Calu3 (cell line): Measurements from ENCODE around the gene PTPRE. TPM values are rescaled to one million over a fixed set of nuclear protein-coding genes. Genes with fewer than 3 reads are reported as not detected.

ENCODE experiments used
- BruUV-seq: library from RNA; stranded (reverse); fragments of 400-500 nt; replicated peaks from 2 replicates; lab custom pipeline; 2021; lab: Mats Ljungman, UMichigan
- CTCF ChIA-PET: fragments of 300-600 bp; sonication (Branson Sonifier 250); formaldehyde crosslinking; loops from one replicate; lab custom pipeline; 2022; ENCODE audit warnings: antibody characterized with exemption; lab: Charles Lee
- DNase-seq: peaks from one replicate; pipeline ENCODE4 v3.0.0; 2022
- H3K27ac Mint-ChIP-seq: one replicate; pipeline ENCODE4 v1.8.0; 2022; ENCODE audit warnings: mixed read lengths; ENCODE audit not compliant: unreplicated experiment
- H3K27me3 Mint-ChIP-seq: one replicate; pipeline ENCODE4 v1.8.0; 2022; ENCODE audit warnings: mixed read lengths; ENCODE audit not compliant: unreplicated experiment
- H3K36me3 Mint-ChIP-seq: one replicate; pipeline ENCODE4 v1.8.0; 2022; ENCODE audit warnings: mild to moderate bottlenecking, moderate library complexity, mixed read lengths; ENCODE audit not compliant: insufficient read depth, unreplicated experiment
- H3K4me1 Mint-ChIP-seq: one replicate; pipeline ENCODE4 v1.8.0; 2022; ENCODE audit warnings: mild to moderate bottlenecking, low read depth, mixed read lengths; ENCODE audit not compliant: unreplicated experiment
- H3K4me3 Mint-ChIP-seq: one replicate; pipeline ENCODE4 v1.8.0; 2022; ENCODE audit warnings: mild to moderate bottlenecking, low read depth, moderate library complexity, mixed read lengths; ENCODE audit not compliant: unreplicated experiment
- H3K9me3 Mint-ChIP-seq: one replicate; pipeline ENCODE4 v1.8.0; 2022; ENCODE audit warnings: low read depth, mixed read lengths; ENCODE audit not compliant: unreplicated experiment
- CTCF ChIP-seq: fragments of 200-600 bp; IDR thresholded peaks from one replicate; pipeline ENCODE4 v1.8.0; 2022; ENCODE audit warnings: antibody characterized with exemption; ENCODE audit not compliant: unreplicated experiment
- intact Hi-C: fragments of 100-400 bp; cut with micrococcal nuclease; formaldehyde crosslinking; loops from one replicate; pipeline ENCODE4 v1.10.0; 2022; ENCODE audit not compliant: unreplicated experiment
- total RNA-seq: library from RNA; stranded (reverse); gene quantifications from 2 replicates; pipeline ENCODE4 v1.2.3, GENCODE V29; 2022

The PTPRE gene
- total RNA-seq, 1 experiment from 2014 or later = 7.6 TPM

DNA sequence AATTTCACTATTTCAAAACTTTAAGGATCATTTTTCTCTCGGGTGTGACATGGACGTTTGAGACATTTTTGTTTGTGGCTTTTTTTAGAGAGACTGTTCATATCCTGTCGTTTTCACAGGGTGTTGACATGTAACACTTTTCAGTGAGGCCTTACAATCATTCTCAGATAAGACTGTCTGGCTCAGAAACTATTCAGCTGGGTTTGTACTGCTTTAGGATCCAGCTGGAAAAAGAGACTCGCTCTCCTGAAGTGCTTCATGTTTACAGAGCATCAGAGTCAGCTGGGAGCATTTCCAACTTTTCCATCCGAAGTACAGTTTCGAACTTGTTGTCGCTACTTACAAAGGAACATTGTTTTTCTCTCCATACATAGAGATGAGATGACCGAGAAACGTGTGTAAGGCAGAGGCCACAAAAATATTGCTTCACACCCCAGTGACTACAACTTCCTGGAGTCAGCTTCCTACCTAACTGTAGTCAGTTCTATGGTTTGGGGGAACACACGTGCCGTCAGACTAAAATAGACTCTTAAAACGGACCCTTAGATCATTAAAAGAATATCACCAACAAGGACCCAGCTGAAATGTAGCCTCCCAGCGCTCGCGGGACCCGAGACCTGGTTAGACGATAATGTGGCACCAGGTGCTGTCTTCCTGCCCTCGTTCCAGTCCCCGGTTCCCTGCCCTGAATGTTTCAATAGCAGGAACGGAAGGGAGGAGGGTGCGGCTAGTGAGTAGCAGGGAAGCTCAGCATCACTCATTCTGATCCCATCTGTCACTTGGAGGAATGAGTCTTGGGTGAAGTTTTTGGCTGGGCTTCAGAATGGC lies 141.3 kb downstream of the PTPRE start:
- CTCF ChIA-PET = interaction anchor here (0.7 to 1.2 kb wide), 4 partner anchors 21 to 1146 kb away, joined by 3 to 7 read pairs (median 5); no protein-coding TSS in a partner anchor
- TSS peak; percentile 41 for BruUV-seq
- no peak for DNase-seq
- Mint-ChIP-seq H3K36me3 (no peaks in the 10 kb centered on the region), H3K4me3 (no peak overlapping the region), H3K27me3 (no peaks in the 10 kb centered on the region), H3K9me3 (no peaks in the 10 kb centered on the region), H3K4me1 (no peaks in the 10 kb centered on the region), H3K27ac (no peak overlapping the region)
- intact Hi-C loops = no loop called here
- no peak for TF ChIP-seq CTCF

DNA sequence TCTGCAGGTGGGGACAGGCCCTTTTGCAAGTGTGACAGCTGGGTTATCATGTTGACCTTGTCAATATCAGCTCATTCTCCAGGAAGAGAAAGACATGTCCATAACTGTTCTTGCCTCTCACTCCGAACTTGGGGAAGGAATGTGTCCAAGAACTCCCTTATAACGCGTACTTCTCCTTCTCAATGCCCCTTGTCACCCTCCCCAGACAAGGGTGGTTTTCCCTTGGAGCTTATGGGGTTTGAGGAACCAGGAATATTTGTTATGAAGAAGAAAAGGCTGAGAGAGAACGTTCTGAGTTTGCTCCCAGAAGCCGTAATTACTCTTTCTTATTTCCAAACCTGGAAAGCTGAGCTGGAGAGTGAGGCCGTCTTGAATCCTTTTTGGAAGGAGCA lies 141.9 kb downstream of the PTPRE start:
- CTCF ChIA-PET = interaction anchor here (0.9 to 1.2 kb wide), 2 partner anchors 20 to 36 kb away, joined by 6 to 7 read pairs; no protein-coding TSS in a partner anchor
- Mint-ChIP-seq H3K27ac (no peak overlapping the region), H3K36me3 (no peaks in the 10 kb centered on the region), H3K9me3 (no peaks in the 10 kb centered on the region), H3K4me3 (no peak overlapping the region), H3K27me3 (no peaks in the 10 kb centered on the region), H3K4me1 (no peaks in the 10 kb centered on the region)
- TF ChIP-seq CTCF = no peak
- intact Hi-C loops = no loop called here
- DNase-seq = no peak
- BruUV-seq = no TSS peak

DNA sequence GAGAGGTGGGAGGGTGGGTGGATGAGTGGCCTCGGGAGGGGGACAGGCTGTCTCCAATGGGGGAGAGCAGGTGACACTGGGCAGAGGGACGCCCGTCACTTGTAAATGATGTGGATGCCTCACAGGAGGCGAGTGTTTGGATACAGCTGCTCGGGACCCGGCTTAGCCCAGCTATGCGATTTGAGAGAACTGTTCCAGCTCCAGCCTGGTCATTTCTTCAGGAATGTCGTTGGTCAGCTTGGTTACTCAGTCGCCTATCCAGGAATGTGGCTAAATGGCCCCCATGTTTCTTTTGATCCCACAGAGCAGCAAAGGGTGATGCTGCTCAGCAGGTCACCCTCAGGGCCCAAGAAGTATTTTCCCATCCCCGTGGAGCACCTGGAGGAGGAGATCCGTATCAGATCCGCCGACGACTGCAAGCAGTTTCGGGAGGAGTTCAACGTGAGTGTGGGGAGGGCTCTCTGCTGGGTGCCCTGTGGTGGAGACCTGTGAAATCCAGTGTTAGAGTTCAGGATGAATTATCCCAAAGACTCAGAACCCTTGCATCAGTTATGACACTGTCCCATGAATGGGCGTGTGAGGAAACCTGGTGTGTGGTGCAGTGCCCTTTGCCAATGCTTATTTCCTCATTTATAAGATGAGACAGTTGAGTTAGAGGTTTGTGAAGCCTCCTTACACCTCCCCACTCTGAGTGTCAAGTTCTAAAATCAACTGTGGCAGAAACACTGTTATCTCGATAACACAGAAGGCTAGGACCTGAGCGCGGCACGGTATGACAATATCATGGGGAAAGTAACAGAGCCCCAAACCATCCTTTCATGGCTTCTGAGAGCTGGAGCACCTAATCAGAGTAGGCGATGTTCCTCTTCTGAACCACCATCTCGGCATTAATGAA lies 142.6 kb downstream of the PTPRE start:
- Mint-ChIP-seq H3K36me3 (no peaks in the 10 kb centered on the region), H3K9me3 (no peaks in the 10 kb centered on the region), H3K27ac (no peak overlapping the region), H3K4me3 (no peak overlapping the region), H3K4me1 (no peaks in the 10 kb centered on the region), H3K27me3 (no peaks in the 10 kb centered on the region)
- intact Hi-C loops = no loop called here
- BruUV-seq = no TSS peak
- TF ChIP-seq CTCF = no peak
- no peak for DNase-seq
- CTCF ChIA-PET = interaction anchor here (0.6 to 1.2 kb wide), 3 partner anchors 20 to 160 kb away, joined by 6 to 9 read pairs (median 7); no protein-coding TSS in a partner anchor

DNA sequence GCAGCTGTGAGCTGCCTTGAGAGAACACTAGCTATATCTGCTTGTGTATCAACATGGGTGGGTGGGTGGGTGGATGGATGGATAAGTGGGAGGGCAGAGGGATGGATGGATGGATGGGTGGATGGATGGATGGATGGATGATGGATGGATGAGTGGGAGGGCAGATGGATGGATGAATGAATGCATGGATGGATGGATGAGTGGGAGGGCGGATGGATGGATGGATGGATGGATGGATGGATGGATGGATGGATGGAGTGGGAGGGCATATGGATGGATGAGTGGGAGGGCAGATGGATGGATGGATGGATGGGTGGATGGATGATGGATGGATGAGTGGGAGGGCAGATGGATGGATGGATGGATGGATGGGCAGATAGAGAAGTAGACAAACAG lies 143.2 kb downstream of the PTPRE start:
- intact Hi-C loops = no loop called here
- no peak overlapping the region for H3K27ac Mint-ChIP-seq
- no peaks in the 10 kb centered on the region for H3K9me3 Mint-ChIP-seq
- BruUV-seq = no TSS peak
- H3K4me1 Mint-ChIP-seq = no peaks in the 10 kb centered on the region
- DNase-seq = no peak
- H3K36me3 Mint-ChIP-seq = no peaks in the 10 kb centered on the region
- no peak for TF ChIP-seq CTCF
- no peak overlapping the region for H3K4me3 Mint-ChIP-seq
- H3K27me3 Mint-ChIP-seq = no peaks in the 10 kb centered on the region
- CTCF ChIA-PET = interaction anchor here (0.6 to 0.7 kb wide), 2 partner anchors 161 to 181 kb away, joined by 3 to 9 read pairs; no protein-coding TSS in a partner anchor
